ENCODE data around the gene OSBPL7. TPM values are rescaled to one million over a fixed set of nuclear protein-coding genes. Genes with fewer than 3 reads are reported as not detected.

OSBPL7 gene, protein sequence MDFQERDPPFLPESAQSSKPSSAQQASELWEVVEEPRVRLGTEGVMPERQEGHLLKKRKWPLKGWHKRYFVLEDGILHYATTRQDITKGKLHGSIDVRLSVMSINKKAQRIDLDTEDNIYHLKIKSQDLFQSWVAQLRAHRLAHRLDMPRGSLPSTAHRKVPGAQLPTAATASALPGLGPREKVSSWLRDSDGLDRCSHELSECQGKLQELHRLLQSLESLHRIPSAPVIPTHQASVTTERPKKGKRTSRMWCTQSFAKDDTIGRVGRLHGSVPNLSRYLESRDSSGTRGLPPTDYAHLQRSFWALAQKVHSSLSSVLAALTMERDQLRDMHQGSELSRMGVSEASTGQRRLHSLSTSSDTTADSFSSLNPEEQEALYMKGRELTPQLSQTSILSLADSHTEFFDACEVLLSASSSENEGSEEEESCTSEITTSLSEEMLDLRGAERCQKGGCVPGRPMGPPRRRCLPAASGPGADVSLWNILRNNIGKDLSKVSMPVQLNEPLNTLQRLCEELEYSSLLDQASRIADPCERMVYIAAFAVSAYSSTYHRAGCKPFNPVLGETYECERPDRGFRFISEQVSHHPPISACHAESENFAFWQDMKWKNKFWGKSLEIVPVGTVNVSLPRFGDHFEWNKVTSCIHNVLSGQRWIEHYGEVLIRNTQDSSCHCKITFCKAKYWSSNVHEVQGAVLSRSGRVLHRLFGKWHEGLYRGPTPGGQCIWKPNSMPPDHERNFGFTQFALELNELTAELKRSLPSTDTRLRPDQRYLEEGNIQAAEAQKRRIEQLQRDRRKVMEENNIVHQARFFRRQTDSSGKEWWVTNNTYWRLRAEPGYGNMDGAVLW
- 6.9 and 13.5 TPM in 2 replicates for total RNA-seq

DNA sequence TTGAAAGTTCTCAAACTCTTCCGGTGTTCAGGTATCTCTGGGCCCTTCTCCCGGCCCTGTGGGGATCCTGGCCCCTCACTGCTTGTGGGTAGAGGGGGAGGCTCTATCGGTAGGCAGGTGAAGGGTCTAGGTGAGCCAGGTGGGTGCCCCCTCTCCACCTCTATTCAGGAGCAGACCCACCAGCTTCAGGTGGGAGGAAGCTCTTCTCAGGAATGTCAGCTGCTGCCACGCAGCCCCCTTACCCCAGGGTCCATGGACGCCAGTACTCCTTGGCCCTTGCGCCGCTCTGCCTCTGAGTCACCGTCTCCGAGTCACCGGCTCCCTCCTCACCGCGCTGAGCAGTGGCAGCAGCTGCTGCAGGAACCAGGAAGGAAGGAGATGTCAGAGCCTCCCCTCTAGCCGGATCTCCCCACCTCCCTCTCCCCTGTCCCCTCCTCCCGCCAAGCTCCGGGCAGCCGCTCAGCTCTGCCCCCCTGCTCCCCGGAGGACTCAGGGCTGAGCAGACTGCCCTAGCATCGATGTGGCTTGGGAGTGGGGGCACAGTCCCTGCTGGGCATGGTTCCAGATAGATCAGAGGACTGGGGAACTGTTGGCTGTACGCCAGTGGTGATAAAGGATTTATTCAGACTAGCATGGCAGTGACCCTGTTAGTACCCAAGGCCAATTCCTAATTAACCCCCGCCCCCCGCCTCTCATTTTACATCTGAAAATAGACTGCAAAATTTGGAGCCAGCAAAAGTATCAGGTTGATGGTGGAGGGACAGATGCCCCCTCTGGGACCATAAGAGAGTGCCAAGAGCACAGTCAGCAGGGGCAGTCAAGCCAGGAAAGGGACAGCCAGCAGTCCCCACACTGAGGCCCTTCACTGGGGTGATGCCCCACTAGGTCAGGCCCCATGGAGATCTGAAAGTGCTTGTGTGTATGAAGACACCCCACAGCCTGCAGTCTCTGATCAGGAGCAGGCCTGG is at the start of gene OSBPL7:
Gene OSBPL7 (minus strand): TSS at position 371 of the 968 bp plus-strand sequence. CDS start 1,516 bp downstream, outside the sequence.
- TF ChIP-seq, protein P1, sequence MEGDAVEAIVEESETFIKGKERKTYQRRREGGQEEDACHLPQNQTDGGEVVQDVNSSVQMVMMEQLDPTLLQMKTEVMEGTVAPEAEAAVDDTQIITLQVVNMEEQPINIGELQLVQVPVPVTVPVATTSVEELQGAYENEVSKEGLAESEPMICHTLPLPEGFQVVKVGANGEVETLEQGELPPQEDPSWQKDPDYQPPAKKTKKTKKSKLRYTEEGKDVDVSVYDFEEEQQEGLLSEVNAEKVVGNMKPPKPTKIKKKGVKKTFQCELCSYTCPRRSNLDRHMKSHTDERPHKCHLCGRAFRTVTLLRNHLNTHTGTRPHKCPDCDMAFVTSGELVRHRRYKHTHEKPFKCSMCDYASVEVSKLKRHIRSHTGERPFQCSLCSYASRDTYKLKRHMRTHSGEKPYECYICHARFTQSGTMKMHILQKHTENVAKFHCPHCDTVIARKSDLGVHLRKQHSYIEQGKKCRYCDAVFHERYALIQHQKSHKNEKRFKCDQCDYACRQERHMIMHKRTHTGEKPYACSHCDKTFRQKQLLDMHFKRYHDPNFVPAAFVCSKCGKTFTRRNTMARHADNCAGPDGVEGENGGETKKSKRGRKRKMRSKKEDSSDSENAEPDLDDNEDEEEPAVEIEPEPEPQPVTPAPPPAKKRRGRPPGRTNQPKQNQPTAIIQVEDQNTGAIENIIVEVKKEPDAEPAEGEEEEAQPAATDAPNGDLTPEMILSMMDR (IDR thresholded peaks at IDR 0.05; ENCODE audit: insufficient read depth, low read depth, low read length): peak; percentile 8
- peak; percentile 83 for DNase-seq (ENCODE audit: low read depth)
- H3K4me3 ChIP-seq (ENCODE audit: low read depth, low read length): peak within 1 kb of the TSS; percentile 72

DNA sequence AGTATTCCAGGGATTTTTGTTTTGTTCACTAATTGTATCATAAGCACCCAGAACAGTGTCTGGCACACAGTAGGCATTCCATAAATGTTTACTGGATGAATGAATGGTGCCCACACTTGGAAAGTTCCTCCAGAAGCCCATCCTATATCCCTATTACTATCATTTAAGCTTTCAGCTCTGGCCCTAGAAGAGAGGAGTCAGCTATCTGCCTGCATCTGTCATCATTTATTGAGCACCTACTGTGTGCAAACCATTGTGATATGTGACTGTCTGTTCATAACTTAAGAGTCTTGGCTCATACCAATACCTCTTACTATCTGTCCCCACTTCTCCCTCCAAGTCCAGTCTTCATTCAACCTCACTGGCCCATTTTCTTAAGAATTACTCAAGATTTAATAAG is 49.5 kb upstream of the OSBPL7 start:
- TF ChIP-seq, protein P1 (IDR thresholded peaks at IDR 0.05; ENCODE audit: insufficient read depth, low read depth, low read length): no peak
- no peak overlapping the region for H3K4me3 ChIP-seq (ENCODE audit: low read depth, low read length)
- DNase-seq (ENCODE audit: low read depth): no peak

DNA sequence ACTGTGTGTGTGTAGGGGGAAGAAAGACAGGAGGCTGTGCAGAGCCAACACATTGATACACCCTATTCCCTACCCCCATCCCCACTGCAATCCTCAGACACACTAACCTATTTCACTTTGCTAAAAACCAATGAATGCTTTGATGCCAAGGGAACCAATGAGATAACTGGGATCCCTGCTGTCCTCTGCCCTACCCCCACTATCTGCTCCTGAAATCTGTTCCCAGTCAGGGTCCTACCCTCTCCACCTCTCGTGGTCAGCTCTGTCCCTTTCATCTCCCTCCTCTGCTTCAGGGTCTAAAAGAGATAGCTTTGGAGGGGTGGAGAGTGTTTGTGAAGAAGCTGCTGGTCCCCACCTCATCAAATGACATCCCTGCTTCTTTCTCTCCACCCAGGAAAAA is 48.5 kb upstream of the OSBPL7 start:
- TF ChIP-seq, protein P1 (IDR thresholded peaks at IDR 0.05; ENCODE audit: insufficient read depth, low read depth, low read length): no peak
- no peak for DNase-seq (ENCODE audit: low read depth)
- H3K4me3 ChIP-seq (ENCODE audit: low read depth, low read length): no peak overlapping the region

DNA sequence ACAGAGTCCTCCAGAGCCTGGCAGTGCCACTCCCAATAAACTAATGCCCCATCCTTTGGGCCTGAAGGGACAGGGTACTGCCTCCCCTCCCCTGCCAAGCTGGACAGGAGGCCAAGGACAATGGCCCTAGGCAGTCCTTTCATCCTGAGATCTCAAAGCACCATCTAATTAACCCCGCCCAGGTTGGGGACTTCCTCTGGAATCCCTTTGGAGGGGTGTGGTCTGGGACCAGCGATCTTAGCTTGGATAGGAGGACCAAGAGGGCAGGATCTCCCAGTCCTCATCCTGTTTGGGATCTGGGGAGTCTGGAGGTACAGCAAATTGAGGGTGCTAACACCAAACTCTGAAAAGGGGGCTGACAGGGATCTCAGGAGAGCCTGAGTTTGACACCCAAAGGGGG is 47.5 kb upstream of the OSBPL7 start:
- DNase-seq (ENCODE audit: low read depth): no peak
- TF ChIP-seq, protein P1 (IDR thresholded peaks at IDR 0.05; ENCODE audit: insufficient read depth, low read depth, low read length): no peak
- no peak overlapping the region for H3K4me3 ChIP-seq (ENCODE audit: low read depth, low read length)

DNA sequence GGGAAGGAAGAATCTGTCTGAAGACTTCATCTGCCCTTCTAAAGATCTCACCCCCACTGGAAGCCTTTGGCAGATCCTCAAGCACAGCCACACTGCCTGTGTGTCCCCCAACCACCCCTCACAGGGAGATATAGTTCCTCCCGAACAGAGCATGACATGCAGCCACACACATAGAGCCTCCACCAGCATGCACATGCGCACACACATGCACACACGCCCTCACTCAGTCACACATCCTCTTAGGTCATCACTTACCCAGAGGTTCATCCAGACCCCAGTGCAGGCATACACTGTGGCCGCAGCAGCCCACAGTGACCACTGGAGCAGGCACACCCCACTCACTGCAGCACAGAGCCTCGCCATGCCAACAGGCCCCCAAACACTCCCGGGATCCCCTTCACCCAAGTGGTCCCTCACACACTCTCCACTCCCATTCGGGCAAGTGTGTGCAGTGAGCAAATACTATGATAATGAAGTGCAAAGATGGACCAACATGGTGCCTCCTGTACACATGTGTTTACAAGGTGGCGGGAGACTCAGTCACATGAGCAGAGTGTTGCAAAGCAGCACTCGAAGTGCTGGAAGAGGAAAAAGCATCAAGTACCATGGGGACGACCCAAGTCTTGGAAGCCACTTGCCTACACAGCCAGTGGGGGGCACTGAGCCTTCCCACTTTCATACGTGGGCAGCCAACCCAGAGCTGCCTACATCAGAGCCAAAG is 46.4 kb upstream of the OSBPL7 start:
- no peak for DNase-seq (ENCODE audit: low read depth)
- H3K4me3 ChIP-seq (ENCODE audit: low read depth, low read length): no peak overlapping the region
- TF ChIP-seq, protein P1 (IDR thresholded peaks at IDR 0.05; ENCODE audit: insufficient read depth, low read depth, low read length): no peak

Measured in fibroblast of villous mesenchyme (primary cell).